GM19463 (cell line): ENCODE data around the gene EIF4B.
"Not testable (repeated sequence)": the region's sequence is repeated elsewhere in the genome, so short reads cannot be mapped to it uniquely, and the experiment has no call there.

ENCODE experiments used
- ATAC-seq: cut with Tn5 transposase; IDR thresholded peaks from one replicate; pipeline ENCODE4 v1.9.1; 2021; ENCODE audit warnings: mild to moderate bottlenecking, moderate library complexity; ENCODE audit not compliant: unreplicated experiment

EIF4B gene, protein sequence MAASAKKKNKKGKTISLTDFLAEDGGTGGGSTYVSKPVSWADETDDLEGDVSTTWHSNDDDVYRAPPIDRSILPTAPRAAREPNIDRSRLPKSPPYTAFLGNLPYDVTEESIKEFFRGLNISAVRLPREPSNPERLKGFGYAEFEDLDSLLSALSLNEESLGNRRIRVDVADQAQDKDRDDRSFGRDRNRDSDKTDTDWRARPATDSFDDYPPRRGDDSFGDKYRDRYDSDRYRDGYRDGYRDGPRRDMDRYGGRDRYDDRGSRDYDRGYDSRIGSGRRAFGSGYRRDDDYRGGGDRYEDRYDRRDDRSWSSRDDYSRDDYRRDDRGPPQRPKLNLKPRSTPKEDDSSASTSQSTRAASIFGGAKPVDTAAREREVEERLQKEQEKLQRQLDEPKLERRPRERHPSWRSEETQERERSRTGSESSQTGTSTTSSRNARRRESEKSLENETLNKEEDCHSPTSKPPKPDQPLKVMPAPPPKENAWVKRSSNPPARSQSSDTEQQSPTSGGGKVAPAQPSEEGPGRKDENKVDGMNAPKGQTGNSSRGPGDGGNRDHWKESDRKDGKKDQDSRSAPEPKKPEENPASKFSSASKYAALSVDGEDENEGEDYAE

DNA sequence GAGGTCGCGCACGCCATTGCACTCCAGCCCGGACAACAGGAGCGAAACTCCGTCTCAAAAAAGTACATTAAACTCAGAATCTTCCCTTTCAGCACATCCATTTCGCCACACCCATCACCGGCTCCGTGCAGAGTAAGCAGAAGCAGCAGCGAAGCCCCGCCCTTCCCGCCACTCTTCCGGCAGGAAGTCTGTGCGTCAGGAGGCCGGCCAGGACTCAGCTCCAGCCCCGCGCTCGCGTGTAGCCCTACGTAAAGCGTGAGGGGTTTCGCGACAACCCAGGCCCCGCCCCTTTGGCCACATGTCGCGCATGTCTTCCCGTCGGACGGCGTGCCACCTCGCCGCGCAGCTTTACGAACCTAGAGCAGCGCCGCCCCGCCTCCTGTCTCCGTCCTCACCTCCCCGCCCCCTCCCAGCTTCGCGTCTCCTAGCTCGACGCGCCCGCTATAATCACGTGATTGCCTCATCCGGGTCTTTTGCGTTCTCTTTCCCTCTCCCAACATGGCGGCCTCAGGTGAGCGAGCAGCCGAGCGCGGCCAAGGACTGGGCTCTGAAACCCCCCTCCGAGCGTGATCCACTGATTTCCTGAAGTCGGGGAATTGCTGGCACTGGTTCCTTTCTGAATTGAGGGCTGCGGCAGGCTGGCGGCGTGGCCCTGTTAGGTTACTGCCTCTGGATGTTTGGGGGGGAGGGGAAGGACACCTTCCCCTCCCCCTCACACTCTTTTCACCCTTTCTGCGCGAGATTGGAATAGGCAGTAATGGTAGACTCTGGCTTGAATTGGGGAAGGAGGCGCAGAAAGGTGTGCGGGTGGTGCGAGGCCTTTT, at the start of gene EIF4B:
EIF4B (plus strand) TSS at position 471 of the 824 bp plus-strand sequence; CDS start at position 499, 28 bp downstream.
- peak; percentile 91 for ATAC-seq

DNA sequence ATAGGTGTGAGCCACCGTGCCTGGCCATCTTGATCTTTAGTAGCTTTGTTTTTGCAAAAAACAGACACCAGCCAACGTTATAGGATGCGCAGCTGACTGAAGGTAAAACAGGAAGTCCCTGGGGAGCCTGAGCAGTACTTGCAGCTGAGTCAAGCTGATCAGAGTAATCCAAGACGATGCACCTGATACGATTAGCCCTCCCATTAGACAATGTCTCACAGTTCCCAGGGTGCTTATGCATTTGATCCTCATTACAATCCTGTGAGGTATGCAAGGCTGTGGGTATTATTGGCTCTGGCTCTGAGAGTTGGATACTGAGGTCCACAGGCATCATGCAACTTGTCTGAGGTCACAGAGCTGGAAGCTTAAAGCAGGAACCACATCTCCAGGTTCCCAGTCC, 49.3 kb upstream of the EIF4B start:
- ATAC-seq: no peak

DNA sequence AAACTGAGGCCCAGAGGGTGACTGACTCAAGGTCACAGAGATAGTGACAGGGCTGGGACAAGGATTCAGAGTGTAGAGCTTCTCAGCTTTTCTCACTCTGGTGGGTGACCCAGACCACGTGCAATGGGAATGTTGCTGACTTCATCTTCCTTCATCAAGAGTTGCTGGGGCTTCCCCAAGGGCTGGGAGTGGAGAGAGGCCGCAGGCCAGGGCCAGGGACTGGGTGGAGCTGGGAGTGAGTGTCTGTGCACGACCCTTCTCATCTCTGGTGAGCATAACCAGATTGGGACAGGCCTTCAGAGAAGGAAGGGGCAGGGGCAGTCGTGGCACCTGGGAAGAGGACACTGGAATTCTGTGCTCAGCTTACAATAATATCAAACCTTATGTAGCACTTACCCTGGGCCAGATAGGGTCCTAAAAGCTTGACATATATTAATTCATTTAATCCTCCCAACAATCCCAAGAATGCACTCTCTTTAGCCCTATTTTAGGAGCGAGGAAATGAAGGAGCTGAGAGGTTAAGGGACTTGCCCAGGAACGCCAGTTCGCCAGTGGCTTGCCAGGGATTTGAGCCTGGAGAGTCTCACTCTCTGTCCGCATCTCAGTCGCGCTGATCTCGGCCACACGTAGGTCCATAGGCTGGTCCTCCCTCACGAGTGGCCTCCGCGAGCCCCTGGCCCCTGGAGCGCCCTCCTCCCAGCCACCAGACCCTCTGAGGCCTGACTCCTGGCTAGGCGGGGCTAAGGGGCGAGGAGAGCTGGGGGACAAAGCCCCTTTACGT, 41.5 kb upstream of the EIF4B start:
- no peak for ATAC-seq

DNA sequence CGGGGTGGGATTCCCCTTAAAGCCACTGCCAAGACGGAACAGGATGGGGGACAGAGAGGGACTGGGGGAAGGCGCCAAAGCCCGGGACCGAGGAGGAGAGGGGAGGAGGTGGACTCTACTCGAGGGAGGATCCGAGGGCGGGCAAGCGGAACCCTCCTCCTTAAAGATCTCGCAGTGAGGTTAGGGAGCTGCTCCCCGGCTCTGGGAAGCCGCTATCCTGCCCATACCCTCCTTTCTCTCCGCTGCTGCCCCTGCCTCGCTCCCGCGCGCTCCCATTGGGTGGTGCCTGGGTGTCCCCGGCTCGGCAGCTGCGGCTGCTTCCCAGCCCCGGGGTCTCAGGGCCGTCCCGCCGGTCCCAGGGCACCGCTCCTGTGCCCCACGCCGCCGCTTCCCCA, 40.9 kb upstream of the EIF4B start:
- no peak for ATAC-seq

DNA sequence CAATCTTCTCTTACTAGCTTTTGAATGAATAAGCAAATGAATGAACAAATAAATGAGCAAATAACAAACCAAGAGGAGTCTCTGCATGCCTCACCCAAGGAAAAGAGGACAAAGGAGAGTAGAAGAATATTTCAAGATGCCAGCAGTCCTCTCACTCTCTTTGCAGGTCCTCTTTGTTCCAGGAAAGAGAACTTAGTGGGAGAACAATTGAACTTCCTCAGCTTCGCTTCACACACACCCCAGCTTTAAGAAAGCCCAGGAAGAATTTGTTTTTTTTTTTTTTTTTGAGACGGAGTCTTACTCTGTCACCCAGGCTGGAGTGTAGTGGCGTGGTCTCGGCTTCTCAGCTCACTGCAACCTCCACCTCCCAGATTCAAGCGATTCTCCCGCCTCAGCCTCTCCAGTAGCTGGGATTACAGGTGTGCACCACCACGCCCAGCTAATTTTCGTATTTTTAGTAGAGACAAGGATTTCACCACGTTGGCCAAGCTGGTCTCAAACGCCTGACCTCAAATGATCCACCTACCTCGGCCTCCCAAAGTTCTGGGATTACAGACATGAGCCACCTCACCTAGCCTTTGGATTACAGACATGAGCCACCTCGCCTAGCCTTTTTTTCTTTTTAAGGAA, 37.0 kb upstream of the EIF4B start:
- no peak for ATAC-seq

DNA sequence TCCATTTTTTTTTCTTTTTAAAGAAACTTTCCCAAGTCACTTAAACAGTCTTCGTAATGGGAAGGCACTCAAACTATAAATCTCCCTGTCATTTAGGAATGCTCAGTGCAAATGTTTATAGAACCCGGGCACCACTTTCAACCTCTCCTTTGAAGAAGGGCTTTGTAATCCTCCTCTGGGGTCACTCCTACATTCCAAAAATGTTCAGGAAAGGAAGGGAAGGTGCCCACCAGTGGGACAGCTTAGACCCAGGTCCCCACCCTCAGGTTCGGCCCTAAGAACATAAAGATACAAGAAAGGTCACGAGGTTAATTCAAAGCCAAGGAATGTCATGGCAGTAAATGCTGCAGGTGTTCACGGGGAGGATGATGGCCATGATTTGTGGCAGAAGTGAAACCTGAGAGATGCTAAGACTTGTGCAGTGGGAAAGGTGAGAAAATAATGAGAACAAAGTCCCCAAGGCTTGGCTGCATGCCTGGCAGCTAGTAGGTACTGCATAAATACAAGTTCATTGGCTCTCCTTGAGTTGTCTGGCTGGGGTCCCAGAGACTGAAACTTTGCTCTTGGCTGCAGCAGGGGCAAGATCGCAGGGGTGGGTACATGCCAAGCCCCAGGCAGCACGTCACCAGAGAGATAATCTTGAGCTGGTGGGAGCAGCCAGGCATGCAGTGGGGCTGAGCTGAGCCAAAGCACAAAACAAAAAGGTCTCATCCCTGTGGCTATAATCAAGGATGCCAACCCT, 36.3 kb upstream of the EIF4B start:
- ATAC-seq: no peak

DNA sequence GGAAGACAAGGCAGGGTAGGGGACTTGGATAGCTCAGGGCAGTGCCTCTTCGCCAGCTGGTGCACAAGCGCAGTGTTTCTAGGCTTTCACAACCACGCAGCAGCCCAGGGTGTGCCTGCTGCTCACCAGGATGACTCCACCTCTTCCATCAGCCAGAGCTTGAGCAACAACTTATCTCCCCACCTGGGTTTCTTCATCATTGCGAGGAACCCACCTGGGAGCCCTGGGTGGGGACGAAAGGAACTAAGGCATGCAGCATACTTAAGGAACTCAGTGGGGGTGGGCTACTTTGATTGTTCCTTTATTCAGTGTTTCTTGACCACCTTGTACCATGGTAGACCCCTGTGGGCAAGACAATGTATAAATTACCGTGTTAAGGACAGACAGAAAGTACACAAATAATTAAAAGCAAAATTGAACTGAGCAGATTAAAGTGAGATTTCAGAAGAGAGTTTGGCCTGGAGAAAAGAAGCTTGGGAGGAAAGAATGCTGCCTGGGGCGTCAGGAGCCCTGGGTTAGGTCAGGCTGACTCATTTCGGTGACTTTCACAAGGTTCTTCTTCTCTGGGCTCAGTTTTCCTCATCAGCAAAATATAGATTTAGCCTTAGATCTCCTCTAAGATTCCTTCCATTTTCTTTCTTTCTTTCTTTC, 34.5 kb upstream of the EIF4B start:
- ATAC-seq: no peak

DNA sequence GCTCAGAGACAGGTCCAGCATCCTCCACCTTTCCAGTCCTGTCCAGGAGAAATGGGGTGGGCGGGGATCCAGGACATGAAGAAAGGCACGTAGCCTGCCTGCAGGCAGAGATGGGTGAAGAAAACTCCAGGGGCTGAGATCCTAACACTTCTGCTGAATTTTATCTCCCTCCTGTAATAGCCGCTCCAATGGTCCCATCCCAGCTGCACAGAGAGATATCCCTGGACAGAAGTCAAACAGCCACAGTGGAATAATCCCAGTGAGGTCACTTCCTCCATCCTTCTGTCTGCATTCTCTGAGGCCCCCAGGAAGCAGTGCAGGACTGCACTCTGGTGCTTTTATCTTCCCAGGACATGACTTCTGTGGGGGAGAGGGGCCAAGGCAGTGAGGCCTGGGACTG, 31.1 kb upstream of the EIF4B start:
- no peak for ATAC-seq

DNA sequence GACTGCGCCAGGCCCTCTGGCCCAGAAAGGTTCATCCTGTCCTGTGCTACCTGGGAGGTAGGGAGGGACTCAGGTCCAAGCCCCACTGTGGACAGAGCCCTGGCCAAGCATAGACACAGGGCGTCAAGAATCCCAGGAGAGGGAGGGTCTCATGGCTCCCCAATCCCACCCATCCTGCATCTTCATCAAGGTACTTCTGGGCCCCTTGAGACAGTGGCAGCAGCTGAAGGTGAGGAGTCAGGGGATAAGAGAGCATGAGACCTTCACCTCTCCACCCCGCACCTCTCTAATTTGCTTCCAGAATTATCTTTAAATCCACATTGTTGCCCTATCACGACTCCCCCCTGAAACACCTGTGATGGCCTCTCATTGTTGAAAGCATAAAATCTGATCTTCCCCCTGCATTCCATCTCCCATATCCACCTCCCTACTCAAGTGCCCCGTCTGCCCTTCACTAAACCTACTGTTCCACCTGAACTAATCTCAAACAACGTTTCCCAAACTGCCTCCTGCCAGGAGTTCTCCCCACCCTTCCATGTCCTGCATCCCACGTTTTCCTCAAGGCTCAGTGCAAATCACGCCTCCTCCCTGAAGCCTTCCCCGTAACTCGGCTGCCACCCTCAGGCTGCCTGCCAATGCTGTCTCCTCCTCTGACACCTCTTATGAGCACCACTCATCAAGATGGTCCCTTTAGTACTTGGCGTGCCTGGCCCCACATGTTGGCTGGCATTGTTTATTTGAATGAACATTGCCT, 30.3 kb upstream of the EIF4B start:
- ATAC-seq: no peak

DNA sequence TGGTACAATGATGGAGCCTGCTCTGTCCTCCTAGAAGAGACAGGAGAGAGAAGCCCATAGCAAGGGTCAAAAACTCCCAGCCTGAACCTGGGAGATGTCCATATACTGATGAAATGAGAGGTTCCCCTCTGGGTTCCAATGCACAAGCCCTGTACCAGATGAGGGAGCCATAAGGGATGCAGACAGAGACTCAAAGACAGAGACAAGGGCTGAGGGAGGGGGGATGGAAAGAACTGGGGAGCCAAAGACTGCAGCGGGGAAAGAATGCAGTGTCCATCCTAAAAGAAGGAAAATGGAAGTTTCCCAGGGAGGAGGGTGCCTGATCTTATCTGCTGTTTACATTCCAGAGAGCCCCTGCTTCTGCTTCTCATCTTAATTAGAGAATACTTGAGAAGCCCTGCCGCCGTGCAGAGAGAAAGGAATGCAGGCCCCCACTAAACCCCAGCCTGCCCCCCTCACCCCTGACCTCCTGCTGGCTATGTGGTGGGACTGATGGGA, 29.6 kb upstream of the EIF4B start:
- no peak for ATAC-seq

DNA sequence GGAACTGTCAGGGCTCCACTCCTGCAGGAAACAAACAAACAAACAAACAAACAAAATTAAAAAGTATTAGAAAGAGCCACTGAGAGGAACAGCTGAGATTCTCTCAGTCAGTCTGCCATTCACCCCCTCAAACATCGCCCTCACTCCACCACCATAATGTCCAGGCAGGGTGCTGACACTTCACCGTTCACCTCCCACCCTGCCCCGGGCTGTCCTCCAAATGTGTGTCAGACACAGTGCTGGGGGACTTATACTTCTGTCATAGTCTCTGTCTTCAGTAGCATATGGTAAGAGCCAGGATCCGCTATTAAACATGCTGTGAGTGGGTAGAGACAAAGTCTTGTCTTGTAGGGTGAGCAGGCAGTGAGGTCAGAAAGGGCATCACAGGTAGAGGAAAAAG, 29.1 kb upstream of the EIF4B start:
- no peak for ATAC-seq

DNA sequence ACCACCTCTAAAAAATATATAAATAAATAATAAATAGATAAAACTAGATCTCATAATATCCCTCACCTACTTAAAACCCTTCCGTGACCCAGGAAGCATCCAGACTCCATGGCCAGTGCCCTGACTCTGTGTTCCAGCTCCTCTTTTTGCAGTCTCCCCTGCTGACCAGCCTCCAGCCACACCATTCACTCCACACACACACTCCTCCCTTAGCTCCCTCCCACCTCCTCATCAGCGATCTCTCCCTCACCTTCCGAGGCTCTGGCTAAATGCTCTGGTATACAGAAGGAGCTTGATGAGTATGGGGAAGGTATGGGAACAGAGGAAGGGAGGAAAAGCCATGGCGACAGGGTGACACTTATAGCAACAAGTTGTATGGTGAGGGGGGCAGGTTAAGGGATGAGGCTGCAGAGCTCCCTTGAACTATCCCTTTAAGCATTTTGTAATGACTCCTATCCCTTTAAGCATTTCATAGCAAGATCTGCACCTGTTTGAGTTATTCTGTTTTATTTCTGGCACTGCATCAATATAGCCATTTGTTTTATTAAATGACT, 26.1 kb upstream of the EIF4B start:
- ATAC-seq: no peak

DNA sequence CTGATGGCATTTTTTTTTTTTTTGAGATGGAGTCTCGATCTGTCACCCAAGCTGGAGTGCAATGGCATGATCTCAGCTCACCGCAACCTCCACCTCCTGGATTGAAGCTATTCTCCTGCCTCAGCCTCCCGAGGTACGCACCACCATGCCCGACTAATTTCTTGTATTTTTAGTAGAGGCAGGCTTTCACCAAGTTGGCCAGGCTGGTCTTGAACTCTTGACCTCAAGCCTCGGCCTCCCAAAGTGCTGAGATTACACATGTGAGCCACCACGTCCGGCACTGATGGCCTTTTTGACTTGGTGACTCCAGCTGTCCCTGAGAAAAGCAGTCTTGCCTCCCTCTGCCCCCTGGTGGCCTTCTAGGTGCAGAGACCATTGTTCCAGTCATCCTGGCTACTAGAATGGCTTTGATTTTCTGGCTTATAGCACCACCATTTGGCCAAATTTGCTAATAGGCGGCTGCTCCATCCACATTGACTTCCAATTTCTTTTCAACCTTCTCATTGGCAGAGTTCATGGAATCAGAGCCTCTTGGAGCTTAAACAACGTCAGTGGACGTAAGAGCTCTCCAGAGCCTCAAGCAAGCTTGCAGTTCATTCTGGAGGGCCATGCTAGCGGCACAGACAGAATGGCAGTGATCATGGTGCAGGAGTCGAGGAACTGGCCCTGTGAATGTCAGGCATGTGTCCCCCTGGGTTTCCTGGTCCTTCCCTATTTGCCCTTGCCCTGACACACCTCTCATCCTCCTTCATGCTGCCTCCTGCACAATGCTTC, 25.4 kb upstream of the EIF4B start:
- ATAC-seq: peak; percentile 72

DNA sequence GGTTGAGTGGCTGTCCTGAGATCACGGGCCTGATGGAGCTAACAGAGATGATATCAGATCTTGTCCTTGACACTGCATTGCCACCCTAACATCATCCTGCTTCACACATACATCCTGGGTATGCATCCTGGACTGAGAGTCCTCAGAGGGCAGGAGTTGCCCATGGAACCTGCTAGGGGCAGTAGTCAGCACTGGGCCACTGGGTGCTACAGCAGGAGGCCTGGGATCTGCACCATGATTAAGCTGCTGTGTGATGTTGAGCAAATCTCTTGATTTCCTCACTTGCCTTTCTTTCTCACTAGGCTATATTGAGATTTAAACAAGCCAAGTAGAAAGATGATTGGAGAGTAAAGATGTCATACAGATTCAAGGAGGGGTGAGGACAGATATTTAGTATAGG, 22.1 kb upstream of the EIF4B start:
- no peak for ATAC-seq

DNA sequence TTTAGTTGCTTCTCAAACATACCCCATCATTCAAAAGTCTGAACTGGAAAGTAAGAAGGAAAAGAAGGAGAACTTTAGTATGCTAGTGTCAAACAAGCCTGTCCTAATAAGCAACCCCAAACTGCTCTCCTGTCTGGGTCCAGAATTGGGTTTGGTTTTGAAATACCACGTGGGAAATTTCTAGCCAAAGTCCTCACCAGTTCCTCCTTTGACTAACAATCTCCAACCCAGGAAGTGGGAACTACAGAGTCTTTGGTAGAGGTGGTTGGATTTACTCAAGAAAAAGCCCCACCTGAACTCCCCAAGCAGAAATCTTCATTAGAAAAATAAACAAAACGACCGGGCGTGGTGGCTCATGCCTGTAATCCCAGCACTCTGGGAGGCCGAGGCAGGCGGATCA, 17.4 kb upstream of the EIF4B start:
- no peak for ATAC-seq

DNA sequence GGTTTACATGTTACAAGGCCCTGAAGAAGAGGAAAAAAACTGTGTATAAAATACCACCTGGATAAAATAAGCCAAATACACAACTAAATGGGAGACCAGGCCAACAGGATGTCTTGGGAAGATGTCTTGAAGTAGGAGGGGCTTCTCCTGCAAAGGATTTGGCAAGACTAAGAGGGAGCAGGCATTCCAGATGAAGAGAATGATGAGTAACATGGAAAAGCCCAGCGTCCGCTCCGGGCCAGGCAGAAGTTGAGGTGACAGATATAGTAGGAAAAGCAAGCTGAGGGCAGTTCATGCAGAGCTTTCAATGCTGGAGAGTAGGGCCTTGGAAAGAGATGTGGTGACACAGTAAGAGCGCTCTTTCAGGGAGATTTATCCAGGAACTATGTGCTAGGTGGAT, 16.1 kb upstream of the EIF4B start:
- no peak for ATAC-seq

DNA sequence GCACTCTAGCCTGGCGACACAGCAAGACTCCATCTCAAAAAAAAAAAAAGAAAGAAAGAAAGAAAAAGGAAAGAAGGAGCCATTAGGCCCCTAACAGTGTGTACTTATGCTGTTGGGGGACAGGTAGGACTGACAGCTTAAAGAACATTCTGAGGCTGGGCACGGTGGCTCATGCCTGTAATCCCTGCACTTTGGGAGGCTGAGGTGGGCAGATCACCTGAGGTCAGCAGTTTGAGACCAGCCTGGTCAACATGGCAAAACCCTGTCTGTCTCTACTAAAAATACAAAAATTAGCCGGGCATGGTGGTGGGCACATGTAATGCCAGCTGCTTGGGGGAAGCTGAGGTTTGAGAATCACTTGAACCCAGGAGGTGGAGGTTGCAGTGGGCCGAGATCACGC, 14.0 kb upstream of the EIF4B start:
- not testable (repeated sequence) for ATAC-seq
